Colon (tissue), 2 donors: Measurements from ENCODE around the gene LYRM4.

ENCODE experiments used
- FAIRE-seq: peaks from 2 replicates; lab custom pipeline; 2012; peaks lifted over from hg19 to GRCh38; lab: Jason Lieb, UNC
- donor health status: control.
- donor health status: control.

Gene LYRM4

GRCh38 chr6:5174756-5175549, 85.8 kb downstream of the LYRM4 start:
- no peak for FAIRE-seq

GRCh38 chr6:5174244-5174643, 86.5 kb downstream of the LYRM4 start:
- no peak for FAIRE-seq

DNA sequence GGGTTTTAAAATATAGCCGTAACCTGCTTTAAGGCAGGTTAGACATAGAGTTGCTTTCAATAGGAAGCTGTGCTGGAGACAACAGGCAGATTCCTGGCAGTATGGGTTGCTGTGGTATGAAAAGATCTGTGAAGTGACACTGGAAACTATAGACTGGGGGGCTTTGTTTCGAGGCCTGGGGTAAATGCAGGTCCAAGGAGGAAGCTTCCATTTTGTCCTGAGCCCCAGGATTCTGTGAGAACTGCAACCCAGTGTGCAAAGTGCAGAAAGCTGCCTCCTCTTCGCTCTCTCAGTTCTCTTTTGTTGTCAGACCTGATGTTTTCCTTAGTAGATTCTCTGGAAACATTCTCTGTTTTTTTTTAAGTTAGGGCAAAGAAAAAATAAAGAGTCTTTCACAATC, 86.9 kb downstream of the LYRM4 start:
- FAIRE-seq: no peak

DNA sequence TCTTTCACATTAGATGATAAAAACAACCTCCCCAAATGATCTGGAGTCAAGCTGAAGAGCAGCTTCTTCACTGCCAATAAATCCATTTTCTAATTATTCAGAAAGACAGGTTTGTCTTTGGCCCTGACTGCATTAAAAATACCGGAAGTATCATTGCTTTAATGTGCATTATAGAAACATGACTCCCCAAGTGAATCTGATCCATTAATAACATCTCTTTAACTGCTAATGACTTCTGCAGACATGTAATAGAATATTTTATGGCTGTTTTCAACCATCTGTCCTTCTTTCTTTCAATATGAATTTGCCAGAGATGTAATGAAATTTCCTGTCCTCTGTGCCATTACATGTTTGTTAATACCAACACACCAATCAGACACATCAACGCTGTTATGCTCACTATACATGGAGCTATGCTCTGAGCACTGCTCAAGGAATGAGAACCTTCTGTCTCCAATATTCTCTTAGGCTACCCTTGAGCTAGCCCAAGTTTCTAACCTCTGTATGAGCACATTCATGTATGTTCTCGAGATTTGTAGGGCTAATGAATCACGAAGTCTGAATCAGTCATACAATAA, 87.8 kb downstream of the LYRM4 start:
- FAIRE-seq: no peak

DNA sequence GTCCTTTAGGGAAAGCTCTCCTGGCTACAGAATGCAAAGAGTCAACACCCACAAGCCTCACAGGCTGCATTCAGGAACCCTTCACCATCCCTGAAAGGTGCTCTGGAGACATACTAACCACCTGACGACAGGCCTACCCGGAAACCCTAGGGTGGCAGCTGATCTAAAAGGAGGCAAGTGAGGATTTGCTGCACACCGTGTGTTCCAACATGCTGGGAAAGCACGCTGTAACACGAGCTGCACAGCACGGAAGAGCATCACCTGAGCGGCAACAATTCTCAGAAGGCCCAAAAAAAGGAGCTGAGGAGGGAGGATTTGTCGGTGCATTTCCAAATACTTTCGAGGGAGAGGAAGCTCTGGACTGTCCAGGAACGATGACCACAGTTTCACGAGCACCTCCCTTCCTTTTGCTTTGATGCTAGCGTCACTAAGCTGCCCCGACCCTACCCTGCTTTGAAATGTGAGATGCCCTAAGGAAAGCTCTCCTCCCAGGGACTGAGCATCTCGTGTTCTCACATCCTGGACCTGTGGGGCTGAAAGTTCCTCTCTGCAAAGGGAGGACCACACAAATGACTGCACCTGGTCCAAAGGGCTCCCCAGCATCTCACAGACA, 88.6 kb downstream of the LYRM4 start:
- no peak for FAIRE-seq

DNA sequence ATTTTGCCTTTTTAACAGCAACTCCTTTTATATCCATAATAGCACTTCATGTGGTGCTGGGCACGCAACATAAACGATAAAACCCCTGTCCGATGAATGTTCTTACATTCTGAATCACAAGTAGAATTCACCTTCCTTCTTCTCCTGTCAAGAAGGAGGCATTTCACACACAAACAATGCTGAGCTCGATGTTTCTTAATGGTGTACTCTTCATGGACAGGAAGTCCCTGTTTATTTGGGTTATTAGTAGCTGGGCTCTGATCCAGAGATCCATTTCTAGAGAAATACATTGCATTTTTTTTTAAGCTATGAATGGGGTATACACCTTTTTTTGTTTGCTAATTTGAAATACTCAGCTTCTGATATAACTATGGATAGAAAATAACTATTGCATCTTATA, 93.2 kb downstream of the LYRM4 start:
- FAIRE-seq: no peak

GRCh38 chr6:5164092-5164491, 96.7 kb downstream of the LYRM4 start:
- FAIRE-seq: no peak

- FAIRE-seq: no peak
Observed at GRCh38 chr6:5163247-5163646, 97.5 kb downstream of the LYRM4 start.

- FAIRE-seq: no peak
Observed at GRCh38 chr6:5162355-5162754, 98.4 kb downstream of the LYRM4 start.

DNA sequence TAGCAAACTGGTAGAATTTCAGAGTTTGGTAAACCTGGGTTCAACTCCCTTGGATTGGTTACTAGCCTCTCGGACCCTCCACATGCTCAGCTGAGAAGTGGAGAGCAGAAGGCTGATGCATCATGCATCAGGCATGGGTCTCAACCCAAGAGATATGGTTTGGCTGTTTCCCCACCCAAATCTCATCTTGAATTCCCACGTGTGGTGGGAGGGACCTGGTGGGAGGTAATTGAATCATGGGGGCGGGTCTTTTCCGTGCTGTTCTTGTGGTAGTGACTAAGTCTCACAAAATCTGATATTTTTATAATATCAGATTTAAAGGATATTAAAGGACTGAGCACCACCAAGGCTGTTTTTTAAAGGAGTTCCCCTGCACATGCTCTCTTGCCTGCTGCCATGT, 100.5 kb downstream of the LYRM4 start:
- FAIRE-seq: no peak

DNA sequence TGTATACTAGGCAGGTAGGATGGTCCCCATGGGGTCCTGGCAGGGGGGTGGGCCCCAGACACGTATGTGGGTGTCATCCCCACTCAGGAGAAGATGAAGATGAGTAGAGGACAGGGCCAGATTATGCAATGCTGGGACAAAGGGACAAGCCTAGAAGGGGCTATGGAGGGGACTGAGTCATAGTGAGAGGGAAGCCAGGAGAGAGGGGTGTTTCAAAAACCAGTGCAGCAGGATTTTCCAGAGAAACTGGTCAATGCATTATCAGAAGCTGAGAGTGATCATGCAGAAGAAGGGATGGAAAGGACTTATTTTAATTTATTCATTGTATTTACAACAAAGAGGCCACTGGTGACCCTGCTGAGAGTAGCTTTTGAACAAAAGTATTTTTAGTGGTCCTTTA, 101.6 kb downstream of the LYRM4 start:
- FAIRE-seq: no peak

GRCh38 chr6:5158180-5158579, 102.6 kb downstream of the LYRM4 start:
- FAIRE-seq: no peak

GRCh38 chr6:5157621-5158138, 103.1 kb downstream of the LYRM4 start:
- no peak for FAIRE-seq

DNA sequence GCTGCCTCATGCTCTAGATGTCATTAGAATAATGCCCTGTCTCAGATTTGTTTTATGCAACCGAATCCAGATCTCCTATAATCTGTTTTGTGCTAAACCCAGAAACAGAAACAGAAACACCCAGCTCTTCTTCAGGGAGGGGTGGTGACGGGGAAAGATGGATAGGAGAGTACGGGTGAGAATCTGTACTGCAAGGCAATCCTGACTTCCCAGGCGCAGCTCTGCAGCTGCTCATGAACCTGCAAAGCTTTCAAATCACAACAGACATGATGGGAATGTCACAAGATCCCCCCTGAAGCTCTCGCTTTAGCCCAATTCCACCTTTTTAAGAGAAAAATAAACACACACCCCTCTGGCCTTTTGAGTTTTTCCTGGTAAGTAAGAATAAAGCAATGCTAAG, 104.1 kb downstream of the LYRM4 start:
- no peak for FAIRE-seq

- FAIRE-seq: no peak
Observed at GRCh38 chr6:5155906-5156305, 104.8 kb downstream of the LYRM4 start.

- FAIRE-seq: no peak
Observed at GRCh38 chr6:5153186-5153585, 107.6 kb downstream of the LYRM4 start.

DNA sequence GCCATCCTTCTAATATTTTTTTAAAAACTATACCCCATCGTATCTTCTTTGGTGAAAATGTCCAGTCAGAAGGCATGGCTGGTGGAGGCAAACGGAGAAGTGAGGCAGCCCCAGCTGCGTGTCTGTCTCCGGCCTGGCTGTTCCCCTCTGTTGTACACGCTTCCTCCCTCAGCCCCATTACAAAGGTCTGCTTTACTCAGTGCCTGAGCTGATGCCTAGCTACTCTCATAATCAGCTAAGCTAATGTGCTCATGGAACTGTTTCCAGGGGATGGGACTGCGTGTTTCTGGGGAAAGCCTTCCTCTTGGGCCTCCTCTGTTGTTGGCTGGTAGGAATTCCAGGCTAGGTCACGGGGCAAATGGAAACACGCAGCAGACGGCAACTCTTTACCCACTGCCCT, 108.3 kb downstream of the LYRM4 start:
- FAIRE-seq: no peak

- no peak for FAIRE-seq
Observed at GRCh38 chr6:5151955-5152401, 108.8 kb downstream of the LYRM4 start.

DNA sequence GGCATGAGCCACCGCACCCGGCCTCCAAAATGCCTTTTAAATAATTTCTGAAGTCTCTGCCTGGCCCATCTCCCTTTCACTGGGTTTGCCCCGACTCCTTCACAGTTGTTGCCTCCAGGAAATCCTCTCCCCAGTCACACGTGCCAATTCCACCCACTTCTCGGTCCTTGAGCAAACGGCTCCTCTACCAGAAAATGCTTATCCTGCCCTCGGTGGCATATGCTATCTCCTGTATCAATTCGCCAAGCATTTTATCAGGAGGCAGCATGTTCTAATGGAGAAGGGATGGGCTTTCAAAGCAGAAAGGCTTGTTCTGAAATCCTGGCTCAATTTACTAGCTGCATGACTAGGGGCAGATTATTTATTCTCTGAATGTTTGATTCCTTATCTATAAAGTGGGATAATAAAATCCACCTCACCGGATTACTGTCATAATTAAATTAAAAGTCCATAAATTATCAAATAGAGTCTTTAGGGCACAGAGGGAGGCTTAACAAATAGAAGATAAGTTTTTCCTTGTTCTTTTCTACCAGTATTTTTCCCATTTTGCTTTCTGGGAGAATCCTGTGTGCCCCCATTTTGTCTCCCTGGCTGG, 109.3 kb downstream of the LYRM4 start:
- no peak for FAIRE-seq

- FAIRE-seq: no peak
Observed at GRCh38 chr6:5150551-5151075, 110.1 kb downstream of the LYRM4 start.

- FAIRE-seq: no peak
Observed at GRCh38 chr6:5149891-5150290, 110.9 kb downstream of the LYRM4 start.

DNA sequence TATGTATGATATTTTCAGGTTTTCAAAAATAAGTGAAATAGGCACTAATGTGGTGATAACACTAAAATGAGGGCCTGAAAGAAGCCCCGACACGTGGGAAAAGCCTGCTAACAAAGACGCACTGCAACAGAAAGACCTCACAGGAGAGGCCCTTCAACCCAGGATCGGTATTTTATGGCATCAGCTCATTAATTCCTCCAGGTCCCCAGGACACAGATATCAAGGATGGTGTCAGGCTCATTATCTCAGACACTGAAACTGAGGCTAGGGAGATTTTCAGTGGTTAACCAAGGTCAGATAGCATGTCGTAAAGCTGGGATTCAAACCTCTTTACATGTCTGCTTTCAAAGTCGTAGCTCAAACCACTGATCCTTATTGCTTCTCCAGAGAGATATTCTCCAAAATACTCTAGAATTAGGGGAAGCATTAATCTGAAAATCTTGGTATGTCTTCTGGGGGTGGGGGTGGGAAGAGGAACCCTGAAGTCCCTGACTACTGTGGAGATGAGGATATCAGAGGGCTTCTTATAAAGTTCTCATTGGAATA, 111.5 kb downstream of the LYRM4 start:
- no peak for FAIRE-seq
